Liver (tissue), 5 donors: ENCODE results near the gene MYH11. TPM values are rescaled to one million over a fixed set of nuclear protein-coding genes. Genes with fewer than 3 reads are reported as not detected.

Source experiments
- polyA plus RNA-seq, 2 donors: library from polyadenylated mRNA; stranded (reverse) in 1 of 2; unstranded in 1 of 2; fragments of 200-250 nt in 1 of 2; fragments of >200 nt in 1 of 2; fragmentation: Nextera tagmentation in 1 of 2; extraction: Ambion mirVana in 1 of 2; gene quantifications; one replicate each; pipeline versions ENCODE4 v1.2.1 to v1.2.3, GENCODE V29; 2013 to 2015
- small RNA-seq: library from RNA; depleted of rRNA; stranded (forward); fragments of <200 nt; gene quantifications from one replicate; pipeline ENCODE3, GENCODE V24; 2014
- total RNA-seq, 2 donors: library from RNA; depleted of rRNA; stranded (reverse); fragments of >200 nt; gene quantifications; one replicate each; pipeline ENCODE4 v1.2.3, GENCODE V29; 2014
- donor health status: healthy.
- donor health status: healthy.
- donor health status: healthy.

MYH11 gene
- total and polyA plus RNA-seq, 4 donors = 0.51 to 33.7 (median 4.0) TPM

Small RNA genes within 50 kb of the gene (small RNA-seq; reads per million reads assigned to genes)
- not detected for gene RNU6-213P

Other genes with a start within 250 kb of the MYH11 start
- 10 to 100 TPM; 16.5 to 19.8 TPM for gene MARF1, start 213.9 kb downstream of the MYH11 start, total RNA-seq
- gene MARF1, start 213.9 kb downstream of the MYH11 start, polyA plus RNA-seq = 1 to 10 TPM; 7.0 to 8.6 TPM
- gene NDE1, start 206.8 kb downstream of the MYH11 start, total RNA-seq = 10 to 100 TPM in 1 of 2 donors, 1 to 10 TPM in 1; 5.8 to 17.3 TPM
- gene NDE1, start 206.8 kb downstream of the MYH11 start, polyA plus RNA-seq = 1 to 10 TPM; 2.5 to 3.0 TPM
- gene CEP20, start 31.6 kb upstream of the MYH11 start, total RNA-seq = 10 to 100 TPM; 13.2 to 19.2 TPM
- 10 to 100 TPM; 10.7 to 13.4 TPM for gene CEP20, start 31.6 kb upstream of the MYH11 start, polyA plus RNA-seq
- gene ABCC1, start 92.6 kb upstream of the MYH11 start, total RNA-seq = 1 to 10 TPM; 6.9 to 7.7 TPM
- 1 to 10 TPM in 1 of 2 donors, under 1 TPM in 1; 0.85 to 1.6 TPM for gene ABCC1, start 92.6 kb upstream of the MYH11 start, polyA plus RNA-seq